NCI-H774 (cell line): ENCODE results near the gene CATSPERE.
A peak's percentile ranks its signal among the peaks of the same experiment; 100 is the strongest.
"Not testable (repeated sequence)": the region's sequence is repeated elsewhere in the genome, so short reads cannot be mapped to it uniquely, and the experiment has no call there.

Experiments used
- DNase-seq: peaks from one replicate; lab custom pipeline; 2025; lab: John Stamatoyannopoulos, UW

The CATSPERE gene

DNA sequence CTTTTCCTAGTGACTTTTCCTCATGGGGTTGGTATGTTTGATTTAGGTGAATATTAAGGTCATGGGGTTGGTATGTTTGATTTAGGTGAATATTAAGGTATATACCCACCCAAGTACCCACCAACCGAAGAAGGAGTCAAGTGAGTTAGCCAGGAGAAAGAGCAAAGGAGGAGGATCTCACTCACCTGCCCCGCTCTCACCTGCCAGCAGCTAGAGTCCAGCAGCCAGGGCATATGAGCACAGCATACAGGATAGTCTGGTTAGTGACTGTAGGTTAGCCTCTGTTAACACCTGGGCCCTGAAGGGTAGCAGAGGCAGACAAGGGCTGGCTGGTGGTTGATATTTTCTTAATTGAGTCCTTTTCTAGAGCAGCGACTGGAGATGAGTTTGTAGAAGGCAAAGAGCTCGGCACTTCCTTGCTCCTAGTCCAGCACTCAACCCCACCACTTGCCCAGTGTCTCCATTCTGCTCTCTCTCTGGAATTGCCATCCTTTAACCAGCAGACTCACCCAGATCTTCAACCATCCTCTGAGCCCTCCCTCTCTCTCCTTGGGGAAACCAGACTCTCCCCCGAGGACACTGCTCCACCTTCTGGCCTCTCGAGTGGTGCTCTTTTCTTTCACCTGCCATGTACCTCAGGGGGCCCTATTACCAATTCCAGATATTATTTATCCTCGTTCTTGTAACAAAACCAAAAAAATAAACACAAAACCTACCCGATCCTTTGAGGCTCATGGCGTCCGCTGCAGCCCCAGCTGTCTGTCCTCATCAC, 175.6 kb downstream of the CATSPERE start:
- no peak for DNase-seq

GRCh38 chr1:244639561-244639960, 178.5 kb downstream of the CATSPERE start:
- no peak for DNase-seq

- no peak for DNase-seq
Measured at GRCh38 chr1:244640917-244641316, 179.8 kb downstream of the CATSPERE start.

DNA sequence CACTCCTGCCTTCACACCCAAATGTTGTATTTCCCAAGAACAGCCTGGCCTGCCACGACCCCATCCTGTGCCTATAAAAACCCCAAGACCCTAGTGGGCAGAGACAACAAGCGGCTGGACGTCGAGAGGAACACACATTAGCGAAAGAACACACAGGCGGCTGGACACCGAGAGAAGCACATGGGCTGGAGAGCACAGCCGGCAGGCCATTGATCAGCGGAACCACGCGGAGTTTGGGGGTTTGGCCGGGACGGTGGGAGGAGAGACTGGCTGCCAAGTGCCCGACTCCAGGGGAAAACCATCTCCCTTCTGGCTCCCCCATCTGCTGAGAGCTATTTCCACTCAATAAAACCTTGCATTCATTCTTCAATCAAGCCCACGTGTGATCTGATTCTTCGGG, 181.5 kb downstream of the CATSPERE start:
- DNase-seq = no peak

DNA sequence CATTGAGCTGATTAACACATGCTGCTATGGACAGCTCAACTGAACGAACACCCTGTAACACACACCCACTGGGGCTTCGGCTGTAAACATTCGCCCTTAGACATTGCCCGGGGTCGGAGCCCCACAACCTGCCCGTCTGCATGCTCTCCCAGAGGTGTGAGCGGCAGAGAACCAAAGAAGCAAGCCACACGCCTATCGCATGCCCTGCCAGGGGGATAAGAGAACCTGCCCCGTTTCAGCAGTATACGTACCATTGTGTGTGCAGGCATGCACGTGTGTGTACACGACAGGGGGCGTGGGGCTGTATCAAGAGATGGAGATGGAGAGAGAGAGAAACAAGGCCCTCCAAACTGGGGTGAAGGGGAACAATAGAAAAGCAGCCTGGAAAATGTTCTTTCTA, 181.9 kb downstream of the CATSPERE start:
- DNase-seq = no peak

GRCh38 chr1:244645414-244645813, 184.3 kb downstream of the CATSPERE start:
- no peak for DNase-seq

DNA sequence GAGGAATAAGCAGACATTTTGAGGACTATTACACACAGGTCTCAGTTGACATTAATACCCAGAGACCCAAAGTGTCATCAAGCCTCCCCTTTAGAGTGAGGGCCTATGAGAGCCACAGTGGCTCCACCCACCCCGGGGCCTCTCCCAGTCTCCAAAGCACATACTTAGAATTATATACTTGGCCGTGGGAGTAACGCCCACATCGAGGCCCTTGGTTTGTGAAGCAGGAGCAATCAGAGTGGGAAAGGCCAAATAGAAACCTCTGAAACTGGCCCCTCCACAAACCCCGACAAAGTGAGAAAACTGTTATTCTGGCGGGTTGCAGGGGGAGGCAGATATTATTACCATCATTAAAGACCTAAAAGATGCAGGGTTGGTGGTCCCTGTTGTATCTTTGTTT, 184.8 kb downstream of the CATSPERE start:
- no peak for DNase-seq

DNA sequence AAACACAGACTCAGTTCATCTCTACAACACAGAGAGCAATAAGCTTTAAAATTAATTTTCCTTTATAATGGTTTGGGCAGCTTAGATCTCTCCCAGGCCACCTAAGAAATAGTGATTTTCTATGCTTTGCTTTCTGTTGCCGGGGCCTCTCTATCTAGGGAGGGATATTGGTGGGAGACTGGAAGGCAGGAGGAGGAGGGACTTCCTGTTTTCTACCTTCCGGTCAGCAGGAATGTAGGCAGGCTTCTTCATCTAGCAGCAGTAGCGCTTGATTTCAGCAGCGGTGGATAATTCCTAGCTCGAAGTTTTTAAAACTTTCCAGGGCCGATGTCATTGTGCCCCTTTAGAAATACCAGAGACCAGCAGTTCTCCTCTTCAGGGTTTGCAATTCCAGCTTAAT, 186.7 kb downstream of the CATSPERE start:
- no peak for DNase-seq

DNA sequence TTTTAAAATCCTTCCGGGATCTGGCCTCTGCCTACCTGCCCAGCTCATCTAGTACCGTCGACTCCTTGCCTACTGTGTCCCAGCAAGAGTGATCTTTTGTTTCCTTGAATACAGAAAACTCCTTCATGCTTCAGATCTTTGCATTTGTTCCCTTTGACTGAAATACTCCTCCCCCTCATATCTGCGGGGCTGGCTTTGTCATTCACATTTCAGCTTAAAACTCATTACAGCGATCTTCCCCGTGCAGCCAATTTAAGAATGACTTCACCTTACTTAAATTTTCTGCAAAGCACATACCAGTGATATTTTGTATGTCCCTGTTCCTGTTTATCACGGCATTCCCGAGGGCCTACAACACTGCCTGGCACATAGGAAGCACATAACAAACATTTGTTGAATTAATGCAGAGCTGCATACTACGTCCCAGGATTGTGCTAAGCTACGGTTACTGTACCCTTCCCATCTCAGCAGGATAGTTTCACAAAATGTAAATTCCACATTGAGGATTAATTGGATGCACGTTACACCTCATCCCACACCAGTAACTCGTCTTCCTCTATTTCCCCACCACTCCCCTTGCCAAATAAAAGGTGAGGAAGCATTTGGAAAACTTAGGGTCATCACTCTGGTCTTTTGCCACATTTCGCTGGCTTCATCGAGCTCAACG, 191.0 kb downstream of the CATSPERE start:
- DNase-seq = no peak

GRCh38 chr1:244652623-244653438, 191.8 kb downstream of the CATSPERE start, which contains the start of gene DESI2:
DESI2 (plus strand) TSS chr1:244653126; CDS start chr1:244653314, 188 bp downstream.
- peak; percentile 99 for DNase-seq

DNA sequence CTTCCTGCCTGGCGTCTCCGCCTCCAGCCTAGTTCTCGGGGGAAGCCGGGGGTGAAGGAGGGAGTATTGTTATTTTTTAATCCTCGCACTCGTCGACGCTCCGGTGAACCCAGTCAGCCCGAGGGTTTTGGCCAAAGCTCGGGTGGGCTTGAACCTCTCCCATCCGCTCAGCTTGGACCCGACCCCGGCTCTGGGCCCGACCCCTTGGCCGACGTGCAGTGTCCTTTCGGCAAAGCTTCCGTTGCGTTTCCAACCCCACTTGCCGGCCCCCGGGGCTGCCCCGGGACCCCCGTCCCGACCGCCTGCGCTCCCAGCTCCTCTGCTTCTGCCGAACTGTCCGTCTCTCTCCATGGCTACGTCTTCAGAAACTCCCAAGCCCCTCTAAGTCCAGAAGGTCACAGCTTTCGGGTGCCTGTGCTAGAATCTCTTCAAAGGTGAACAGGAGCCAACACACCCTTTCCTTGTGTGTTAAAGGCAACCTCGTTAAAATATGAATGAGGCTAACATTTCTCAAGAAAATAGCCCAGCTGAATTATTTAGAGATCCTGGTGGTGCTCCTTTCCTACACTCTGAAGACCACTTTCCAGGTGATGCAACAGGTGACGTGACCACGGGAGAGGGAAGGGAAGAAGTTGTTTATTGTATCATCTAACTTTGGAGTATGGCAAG, 192.5 kb downstream of the CATSPERE start:
- no peak for DNase-seq

DNA sequence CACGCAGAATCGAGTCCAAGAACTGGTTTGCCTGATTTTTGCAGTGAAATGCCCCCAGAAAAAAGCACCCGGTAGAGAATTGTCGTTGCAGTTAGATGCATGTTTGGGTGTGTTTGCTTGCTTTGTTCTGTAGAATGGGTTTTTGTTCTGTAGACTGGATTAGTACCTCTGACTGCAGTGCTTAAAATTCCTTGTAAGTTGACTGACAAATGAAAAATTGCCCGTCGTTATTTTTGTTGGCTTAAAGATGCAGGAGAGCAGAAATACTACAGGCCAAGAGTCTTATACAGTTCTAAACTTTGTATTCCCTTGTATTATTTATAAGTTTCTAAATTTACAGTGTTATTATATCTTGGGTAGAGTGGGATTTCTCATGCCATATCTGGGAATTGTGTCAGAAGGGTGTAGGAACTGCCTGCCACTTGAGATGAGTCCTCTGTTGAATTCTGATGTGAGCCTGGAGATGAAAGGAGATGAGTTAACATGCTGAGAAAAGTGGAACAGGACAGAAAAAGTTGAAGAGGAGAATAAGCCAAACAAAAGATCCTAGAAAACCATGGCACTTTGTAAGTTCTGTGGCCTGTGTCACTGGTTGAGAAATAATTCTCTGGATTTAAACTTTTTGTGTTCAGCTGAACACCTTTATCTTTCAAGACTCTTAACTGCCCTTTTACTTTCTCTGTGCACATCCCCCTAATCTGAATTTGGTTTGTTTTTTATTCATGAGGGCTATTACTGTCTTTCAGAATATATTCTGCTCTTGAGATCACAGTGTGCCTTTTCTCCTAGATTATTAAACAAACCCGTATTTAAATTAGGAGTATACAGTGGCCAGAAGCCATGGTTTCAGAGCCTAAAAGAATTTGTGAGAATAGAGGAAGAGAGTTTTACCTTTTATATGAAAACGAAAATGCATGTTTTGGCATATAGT, 193.3 kb downstream of the CATSPERE start:
- no peak for DNase-seq

GRCh38 chr1:244655186-244655585, 194.1 kb downstream of the CATSPERE start:
- DNase-seq = no peak

DNA sequence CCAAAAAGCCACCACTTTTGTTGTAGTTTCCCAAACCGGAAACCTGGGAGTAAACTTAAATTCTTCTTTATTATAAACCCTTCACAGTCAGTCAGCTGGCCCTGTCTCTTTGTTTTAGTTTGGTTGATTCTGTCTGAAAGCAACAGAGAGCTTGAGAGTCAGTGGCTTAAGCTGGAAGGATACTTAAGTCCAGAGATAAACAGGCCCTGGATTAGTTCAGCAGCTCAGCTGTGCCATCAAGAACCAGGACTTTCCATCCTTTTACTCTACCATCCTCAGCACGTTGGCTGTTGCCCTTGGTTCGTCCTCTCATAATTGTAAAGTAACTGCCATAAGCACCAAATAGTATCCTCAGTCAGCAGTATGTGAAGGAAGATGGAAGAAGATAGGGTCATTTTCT, 196.3 kb downstream of the CATSPERE start:
- no peak for DNase-seq

GRCh38 chr1:244659694-244660093, 198.6 kb downstream of the CATSPERE start:
- DNase-seq = no peak

DNA sequence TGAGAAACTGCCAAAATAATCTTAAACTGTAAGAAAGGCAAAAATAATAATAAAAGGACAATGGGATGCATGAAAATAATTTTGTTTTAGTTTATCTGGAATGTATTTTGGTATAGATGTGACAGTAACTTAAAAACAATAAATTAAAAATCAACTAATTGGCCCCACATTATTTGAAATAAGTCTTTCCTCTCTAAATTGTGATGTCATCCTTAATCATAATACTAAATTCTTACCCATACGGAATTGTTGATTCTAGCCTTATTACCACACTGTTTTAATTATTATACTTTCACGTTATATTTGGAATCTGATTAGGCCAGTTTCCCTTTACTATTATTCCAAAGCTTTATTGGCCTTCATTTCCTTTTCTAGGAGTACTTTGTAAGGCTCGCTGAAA, 199.5 kb downstream of the CATSPERE start:
- no peak for DNase-seq

- DNase-seq = not testable (repeated sequence)
Measured at GRCh38 chr1:244661569-244662312, 200.7 kb downstream of the CATSPERE start.

- DNase-seq = no peak
Measured at GRCh38 chr1:244662599-244662998, 201.5 kb downstream of the CATSPERE start.

GRCh38 chr1:244664353-244664752, 203.3 kb downstream of the CATSPERE start:
- no peak for DNase-seq

DNA sequence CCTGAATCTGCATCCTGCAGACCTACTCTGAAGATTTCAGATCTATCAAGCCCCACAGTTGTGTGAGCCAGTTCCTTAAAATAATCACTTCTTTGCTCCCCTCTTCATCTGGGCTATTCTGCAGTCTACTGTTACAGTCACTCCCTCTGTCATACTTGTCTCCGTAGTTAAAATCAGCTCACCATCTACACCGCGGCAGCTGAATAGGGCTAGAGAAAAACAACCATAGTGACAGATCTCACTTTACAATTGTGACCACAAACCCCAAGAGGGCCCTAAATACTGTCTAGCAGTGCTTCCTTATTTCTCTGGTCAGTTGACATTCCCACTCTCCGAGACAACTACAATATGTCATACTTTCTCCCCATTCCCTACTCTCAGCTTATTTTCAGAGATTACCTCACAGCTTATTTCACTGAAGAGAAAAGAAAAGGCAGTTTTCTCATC, 204.7 kb downstream of the CATSPERE start:
- no peak for DNase-seq
